ENCODE results near the gene TCF15. TPM values are rescaled to one million over a fixed set of nuclear protein-coding genes. Genes with fewer than 3 reads are reported as not detected.

Gene TCF15
- total RNA-seq, 1 experiment from 2014 or later: not detected

DNA sequence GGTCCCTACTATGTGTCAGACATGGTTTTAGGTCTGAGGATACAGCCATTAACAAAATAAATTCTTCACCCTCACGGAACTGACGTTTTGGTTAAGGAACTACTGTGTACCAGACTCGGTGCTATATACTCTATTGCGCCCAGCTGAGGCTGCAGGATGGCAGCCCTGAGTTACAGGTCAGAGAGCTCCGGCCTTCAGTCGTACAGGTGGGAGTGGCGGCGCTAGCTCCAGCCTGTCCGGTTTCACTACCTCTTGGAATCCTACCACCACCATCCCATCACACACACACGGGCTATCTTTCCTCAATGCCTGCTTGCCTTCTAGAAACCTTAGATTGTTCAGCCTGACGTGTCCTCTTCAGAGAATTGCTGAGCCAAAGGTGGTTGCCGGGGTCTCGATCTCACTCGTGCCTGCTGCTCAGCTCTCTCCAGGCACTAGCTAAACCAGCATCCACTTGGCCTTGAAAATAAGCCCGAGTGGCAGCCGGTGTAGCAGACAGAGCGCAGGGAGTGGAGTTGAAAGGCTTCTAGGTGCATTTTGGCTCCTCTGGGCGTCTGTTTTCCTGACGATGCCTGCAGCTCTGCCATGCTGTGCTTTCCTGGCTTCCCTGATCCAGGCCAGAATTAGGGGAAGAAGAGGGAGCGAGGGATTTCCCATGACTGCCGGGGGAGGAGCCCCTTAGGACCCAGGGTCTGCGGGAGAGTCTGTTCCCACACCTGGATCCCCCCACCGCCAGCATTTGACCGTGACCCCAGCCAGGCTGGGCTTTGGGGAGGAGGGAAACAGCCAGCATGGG, 1.1 kb upstream of the TCF15 start:
- DNase-seq (ENCODE audit: low spot score): no peak

DNA sequence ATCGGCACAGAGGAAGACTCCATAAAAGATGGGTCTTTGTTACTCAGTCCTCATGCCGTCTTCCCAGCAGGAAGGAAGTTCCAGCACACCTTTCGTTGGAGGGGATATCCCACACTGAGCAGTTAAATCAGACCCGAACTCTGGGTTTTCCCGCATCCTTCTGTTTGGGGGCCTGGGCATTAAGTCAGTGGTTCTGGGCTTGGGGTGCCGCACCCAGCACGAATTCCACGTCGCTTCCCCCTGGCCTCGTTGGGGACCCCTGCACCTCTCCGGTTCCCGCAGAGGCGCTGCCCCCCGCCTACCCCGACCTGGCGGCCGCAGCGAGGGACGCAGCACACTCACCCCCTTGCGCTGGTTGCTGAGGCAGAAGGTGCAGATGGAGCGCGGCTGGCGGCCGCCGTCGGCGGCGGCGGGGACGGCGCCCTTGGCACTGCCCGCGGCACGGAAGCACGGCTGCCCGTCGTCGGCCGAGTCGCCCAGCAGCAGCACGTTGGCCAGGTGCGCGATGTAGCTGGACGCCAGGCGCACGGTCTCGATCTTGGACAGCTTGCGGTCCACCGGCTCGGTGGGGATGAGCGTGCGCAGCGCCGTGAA, 641 bp downstream of the TCF15 start:
- no peak for DNase-seq (ENCODE audit: low spot score)

DNA sequence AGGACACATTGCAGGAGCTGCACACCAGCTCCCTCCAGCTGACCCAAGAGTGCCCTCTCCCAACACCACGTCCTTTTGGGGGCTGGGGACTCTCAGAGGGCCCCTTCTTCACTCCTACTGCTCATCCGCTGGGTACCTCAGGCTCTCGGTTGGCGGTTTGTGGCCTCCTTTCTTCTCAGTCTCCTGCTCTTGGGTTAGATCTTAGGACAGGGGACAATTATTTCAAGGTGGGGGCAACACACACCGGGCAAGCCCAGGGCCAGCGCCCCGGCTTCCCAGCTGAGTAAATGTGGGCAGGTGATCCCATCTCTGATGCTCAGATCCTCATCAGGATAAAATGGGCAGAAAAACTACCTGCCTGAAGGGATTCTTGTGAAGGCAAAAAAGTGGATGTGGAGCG, 1.1 kb downstream of the TCF15 start:
- no peak for DNase-seq (ENCODE audit: low spot score)

DNA sequence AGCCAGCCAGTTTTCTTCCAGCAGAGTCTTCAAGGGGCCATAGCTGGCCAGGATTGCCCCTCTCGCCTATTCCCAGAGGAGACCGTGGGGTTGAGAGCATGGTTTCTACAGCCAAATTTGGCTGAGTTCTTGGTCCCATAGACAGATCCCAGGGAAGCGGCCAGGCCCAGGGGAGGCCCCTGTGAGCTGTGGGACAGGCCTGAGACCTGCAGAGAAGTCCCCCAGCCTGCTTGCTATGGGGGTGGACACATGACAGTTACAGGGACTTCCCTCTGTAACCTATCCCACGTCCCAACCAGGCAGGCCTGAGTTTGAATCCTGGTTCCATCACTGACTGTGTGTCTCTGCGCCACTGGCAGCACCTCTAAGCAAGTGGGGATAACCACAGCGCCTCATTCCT, 2.6 kb downstream of the TCF15 start:
- no peak for DNase-seq (ENCODE audit: low spot score)

DNA sequence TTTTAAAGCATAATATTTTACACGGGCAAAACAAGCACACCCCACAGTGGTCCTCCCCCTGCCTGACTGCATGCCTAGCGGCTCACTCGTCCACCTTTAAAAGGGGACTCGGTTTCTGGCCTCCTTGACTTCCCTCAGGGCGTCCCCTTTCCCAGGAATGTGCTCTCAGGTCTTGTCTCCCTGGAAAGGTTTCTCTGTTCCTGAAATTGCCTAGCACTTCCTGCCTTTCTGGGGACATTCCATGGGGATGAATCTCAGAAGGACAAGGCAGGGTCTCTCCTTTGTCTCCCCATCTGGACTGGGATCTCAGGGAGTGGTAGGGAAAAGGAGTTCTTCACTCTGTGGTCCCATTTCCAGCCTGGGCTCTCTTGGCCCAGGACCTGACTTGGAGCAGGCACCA, 4.9 kb downstream of the TCF15 start:
- no peak for DNase-seq (ENCODE audit: low spot score)

DNA sequence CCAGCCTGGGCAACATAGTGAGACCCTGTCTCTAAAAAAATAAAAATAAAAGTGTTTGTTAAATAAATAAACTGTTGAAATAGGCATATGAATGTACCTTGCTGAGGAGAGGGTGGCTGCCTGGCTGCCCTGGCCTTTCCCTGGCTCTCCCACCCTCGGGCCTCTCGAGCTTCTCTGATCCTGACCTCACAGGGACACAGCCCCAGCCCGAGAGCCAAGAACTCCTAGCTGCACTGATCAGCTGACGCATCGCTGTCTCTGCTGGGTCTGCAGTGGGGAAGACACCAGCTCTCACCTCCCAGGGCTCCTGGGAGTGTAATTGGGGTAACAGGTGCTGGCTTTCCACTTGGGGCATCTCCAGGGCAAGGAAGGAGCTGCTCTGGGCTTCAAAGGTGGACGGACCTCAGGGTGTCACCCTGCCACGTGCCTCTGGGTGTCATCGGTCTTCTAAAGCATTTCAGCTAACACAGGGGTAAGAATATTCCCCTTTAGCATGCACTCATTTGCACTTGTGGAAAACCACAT, 6.9 kb downstream of the TCF15 start:
- DNase-seq (ENCODE audit: low spot score): no peak

DNA sequence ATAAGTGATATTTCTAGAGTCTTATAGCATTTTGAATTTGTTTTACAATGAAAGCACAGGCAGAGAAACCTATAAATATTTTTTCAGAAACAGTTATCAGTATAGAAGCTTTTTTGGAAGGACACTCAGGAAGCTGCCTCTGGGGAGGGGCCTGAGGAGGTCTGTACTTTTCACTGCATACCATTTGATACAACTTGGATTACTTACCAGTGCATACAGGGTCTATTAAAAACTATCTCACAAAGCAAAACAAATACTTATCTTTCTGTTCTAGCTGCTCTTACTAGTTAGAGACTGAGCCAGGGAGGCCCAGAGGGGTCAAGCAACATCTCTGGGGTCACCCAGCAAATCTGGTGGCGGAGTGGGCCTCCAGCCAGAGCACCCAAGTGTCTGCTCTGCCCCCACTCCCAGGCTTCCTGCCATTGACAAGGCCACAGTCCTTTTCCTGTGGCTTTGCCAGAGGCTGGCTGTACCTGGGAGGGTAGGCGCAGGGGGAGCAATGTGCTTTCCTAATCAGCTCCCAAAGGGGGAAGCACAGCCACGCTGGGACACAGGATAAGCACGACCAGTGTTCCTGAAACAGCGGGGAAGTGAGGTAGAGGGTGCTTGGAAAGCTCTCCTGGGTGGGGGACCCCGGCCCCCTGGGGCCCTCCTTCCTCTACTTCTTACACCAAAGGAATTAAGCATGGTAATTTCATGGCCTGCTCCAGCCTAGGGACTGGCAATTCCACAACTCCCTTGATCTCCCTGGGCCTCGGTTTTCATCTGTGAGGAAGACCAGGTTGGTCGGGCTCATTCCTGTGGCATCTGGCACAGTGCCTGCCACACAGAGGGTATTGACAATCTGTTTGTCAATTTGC, 7.8 kb downstream of the TCF15 start:
- no peak for DNase-seq (ENCODE audit: low spot score)

DNA sequence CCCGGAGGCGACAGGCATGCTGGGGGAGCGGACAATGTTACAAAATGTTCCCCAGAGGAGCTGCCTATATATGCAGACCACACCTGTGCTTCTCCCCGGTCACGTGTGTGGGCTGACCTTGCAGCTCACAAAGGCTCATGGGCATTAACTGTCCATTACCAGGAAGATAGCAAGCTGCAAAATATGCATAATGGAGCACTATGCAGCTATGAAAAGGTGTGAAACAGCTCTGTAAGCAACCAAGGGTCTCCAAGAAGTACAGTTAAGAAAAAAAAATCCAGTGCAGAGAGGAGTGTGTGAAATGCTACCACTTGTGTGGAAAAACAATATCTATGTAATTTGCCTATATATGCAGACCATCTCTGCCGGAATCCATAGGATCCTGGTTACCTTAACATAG, 9.4 kb downstream of the TCF15 start:
- no peak for DNase-seq (ENCODE audit: low spot score)

DNA sequence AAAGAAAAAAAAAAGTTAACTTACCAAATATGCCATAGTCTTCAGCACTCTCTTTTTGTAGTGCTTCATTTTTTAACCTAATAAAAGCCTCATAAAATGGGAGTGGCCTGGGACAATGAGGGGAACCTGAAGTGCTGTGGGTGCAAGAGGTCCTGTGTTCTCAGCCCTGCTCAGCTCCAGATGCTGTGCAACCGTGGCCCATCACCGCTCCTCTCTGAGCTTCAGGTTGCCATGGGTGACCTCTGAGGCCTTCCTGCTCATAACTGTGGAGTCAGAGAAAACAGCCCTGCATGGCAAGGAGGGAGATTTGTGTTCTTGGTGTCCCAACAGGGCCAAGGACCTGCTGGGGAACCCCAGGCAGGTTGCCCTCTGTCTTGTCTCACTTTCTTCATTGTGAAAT, 10.0 kb downstream of the TCF15 start:
- no peak for DNase-seq (ENCODE audit: low spot score)

DNA sequence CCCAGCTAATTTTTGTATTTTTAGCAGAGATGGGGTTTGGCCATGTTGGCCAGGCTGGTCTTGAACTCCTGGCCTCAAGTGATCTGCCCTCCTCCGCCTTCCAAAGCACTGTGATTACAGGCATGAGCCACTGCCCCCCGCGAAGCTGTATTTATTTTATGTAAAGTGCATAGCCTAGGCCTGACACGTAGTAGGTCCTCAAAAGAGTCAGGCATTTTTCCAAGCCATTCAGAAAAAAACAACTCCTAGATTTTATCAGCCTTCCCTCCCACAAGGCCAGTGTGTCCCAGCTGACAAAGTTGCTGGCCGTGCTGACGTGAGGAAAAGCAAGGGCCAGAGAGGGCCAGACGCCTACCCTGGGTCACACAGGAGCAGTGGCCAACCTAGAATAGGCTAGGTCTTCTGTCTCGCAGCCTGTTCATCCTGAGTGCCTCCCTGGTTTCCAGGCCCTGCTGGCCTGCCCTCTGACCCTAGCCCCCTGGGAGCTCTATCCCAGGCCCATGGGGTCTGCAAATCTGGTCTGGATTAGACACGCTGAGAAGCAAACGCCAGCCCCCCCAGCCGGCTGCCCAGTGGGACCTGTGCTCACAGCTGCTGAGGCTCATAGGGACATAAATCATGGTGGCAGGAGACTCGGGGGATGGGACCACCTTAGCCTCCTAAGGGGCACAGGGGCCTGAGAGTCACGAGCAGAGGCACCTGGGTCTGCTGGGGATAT, 11.8 kb downstream of the TCF15 start:
- no peak for DNase-seq (ENCODE audit: low spot score)

DNA sequence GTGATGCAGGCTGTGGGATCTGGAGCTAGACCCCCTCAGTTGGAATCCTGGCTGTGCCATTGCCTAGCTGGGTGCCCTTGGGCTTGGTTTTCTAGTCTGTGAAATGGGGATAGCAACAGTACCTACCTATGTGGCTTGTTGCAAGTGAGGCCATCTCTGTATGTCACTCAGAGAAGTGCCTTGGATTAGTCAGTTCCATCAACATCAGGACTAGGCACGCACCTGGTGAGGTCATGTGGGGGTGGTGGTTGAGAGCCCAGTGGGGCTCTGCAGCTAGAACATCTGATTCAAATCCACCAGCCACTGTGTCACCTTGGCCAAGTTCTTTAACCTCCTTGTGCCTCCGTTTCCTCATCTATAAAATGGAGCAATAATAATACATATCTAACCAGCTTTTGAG, 12.5 kb downstream of the TCF15 start:
- no peak for DNase-seq (ENCODE audit: low spot score)

DNA sequence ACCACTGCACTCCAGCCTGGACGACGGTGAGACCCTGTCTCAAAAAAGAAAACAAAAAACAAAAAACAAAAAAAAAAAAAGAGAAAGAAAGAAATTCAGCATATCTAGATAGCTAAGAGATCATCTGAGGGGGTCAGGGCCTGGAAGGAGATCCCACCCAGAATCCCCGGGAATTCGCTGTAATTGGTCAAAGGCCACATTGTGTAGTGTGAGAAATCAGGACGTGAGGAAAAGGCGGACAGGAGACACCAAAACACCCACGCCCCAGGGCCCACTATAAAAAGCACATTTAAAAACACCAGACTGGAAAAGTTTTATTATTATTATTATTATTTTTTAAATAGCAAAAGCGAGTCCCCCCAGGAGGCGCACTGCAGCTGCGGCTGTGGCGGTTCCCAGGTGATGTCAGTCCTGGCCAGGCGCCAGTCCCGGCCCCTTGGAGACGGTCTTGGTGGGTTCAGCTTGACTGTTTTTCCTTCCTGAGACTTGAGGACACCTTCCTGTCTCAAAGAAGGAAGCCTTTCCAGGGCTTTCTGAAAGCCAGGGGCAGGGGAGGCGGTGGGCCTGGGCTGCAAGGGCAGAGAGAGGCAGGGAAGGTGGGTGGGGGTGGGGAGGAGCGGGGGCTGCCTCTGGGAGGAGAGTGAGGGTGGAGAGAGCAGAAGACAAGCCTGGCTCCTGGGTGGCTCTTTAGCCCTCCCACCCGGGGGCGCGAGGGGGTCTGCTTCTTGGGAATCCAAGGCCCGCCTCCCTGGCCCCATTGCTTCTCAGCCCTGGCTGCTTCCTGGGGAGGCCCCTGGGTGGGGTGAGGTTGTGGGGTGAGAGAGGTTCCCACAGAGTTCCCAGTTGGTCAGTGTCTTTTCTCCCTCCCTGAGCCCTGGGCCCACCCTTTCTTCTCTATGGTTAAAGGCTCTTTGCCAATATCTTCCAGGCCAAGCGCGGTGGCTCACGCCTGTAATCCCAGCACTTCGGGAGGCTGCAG, 14.5 kb downstream of the TCF15 start:
- no peak for DNase-seq (ENCODE audit: low spot score)

DNA sequence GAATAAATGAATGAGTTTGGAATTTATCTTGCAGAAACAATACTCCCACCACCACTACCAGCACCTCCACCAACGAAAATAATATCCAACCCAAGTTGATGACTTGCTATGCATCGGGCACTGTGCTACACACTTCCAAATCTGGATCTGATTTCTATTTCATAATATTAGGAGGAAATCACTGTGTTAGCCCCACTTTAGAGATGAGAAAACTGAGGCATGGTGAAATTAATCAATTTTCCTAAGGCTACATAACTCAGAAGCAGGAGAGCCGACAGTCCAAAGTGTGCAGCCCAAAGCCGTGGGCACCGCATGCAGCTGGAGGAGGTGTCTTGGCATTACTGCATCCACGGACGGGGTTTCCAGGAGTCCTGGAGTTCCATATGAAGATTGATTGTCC, 17.6 kb downstream of the TCF15 start:
- DNase-seq (ENCODE audit: low spot score): no peak

DNA sequence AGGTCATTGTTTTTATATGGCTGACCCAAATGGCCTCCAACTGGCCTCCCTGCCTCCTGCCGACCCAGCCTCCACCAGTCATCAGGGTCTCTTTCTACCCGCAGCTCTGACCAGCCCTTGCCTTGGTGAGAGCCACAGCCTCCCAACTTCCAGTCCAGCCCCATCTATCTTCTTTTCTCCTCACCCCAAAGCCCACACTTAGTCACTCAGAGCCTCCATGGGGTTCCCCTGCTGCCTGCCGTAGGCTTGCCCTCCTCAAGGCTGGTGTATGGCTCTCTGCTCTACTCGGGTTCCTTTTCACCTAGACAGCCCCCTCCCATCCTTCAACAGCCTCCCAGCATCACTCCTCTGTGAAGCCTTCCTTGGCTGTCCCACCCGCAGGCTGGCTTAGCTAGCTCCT, 18.2 kb downstream of the TCF15 start:
- DNase-seq (ENCODE audit: low spot score): no peak

DNA sequence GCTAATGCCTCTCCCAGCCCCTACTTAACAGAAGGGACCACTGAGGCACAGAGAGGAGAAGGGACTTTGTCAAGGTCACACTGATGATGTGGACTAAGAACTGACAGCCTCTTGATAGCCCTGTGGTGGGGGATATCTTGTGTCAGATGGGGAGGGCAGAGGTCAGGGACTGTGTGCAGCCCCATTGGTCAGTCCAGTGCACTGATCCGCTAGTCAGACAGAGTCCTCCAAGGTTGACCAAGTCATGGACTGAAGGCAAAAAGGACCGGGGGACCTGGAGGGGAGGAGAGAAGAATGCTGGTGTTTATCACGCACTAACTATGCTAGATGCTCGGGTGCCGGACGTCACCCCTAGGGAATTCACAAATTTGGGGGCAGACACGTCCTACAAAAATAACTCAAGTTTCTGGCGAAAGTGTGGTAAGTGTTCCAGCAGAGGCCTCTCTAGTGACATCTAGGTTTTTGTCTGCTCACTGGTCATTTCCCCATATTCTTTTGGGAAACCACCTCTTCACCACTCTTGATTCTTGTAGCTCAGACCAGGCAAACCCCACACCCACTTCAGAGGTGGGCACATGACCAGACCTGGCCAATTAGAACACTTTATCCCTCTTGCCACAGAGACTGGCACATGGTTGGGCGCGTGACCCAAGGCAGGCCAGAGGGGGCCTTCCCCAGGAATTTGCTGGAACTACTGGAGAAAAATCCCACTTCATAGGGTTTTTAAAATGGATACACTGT, 21.0 kb downstream of the TCF15 start:
- peak; percentile 12 for DNase-seq (ENCODE audit: low spot score)

DNA sequence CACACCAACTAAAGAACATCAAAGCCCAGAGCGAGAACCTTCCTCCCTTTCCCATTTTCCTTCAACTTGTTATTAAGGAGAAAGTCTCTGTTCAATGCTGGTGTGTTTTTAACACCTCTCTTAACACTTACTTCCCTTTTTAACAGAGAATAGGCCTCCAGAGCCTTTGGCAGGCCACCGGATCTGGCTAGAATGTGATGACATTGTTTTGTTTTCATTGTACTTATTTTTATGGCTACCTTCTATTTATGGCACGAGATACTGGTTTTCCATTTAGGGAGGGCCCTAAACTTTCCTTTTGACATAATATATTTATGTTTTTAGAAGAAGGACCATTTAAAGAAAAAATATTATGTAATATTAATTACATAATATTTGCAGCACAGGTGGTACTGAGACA, 21.6 kb downstream of the TCF15 start:
- no peak for DNase-seq (ENCODE audit: low spot score)

DNA sequence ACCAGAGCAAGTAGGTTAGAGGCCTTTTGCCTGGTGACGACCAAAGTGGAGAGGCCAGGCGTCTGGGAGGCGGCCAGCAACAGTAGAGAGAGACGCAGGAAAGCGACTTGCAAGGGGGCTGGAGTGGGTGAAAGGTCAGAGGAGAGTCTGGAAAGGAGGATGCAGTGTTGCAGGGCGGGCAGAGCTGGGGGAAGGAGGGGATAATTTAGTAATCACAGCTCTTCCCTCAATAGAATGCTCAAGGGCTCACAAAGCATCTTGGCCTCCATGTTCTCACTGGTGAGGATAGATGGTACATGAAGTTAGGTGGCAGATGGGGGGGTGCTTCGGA, 25.2 kb downstream of the TCF15 start:
- no peak for DNase-seq (ENCODE audit: low spot score)

DNA sequence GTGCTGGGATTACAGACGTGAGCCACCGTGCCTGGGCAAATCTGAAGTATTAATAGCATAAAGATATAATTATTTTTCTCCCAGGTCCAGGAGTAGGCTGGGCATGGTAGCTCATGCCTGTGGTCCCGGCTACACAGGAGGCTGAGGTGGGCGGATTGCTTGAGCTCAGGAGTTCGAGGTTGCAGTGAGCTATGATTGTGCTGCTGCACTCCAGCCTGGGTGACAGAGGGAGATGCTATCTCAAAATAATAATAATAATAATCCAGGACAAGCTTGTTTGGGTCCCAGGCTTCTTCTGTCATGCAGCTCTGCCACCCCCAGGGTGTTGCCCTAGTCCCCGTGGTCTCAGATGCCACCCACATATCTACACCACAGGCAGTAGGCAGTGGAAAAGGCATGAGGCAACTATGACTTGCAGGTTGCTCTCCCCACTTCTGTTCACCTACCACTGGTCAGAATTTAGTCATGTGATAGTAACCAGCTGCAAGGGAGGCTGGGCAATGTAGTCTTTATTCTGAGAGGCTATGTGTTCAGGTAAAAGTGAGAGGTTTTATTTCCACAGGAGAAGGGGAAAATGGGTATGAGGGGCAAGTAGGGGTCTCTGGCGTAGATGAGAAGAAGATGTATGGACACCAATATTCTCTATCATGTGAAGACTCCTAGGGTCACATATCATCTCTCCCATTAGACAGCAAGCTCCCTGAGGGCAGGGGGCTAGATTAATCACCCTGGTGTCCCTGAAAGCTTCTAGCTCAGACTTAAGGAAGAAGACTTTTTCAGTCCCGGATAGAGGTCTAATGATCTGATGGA, 25.7 kb downstream of the TCF15 start:
- DNase-seq (ENCODE audit: low spot score): peak; percentile 58

DNA sequence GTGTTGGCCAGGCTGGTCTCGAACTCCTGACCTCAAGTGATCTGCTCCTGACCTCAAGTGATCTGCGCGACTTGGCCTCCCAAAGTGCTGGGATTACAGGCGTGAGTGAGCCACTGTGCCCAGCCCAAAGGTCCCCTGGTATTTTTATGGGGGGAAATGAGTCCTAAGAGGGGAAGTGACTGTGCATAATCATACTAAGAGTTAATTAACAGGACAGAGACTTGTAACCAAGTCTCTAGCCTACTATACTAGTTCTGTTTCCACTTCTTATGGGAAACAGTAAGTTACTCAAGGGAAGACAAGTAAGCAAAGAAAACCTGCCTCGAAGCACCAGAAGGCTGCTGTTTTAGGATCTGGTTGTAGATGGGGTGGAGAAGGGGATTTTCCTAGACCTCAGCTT, 27.9 kb downstream of the TCF15 start:
- DNase-seq (ENCODE audit: low spot score): no peak

All from A172 (cell line).